GM10248 (cell line): ENCODE data around the gene EMX2.
A peak's percentile ranks its signal among the peaks of the same experiment; 100 is the strongest.

Experiments
- CTCF ChIA-PET: fragments of 300-600 bp; sonication (Branson Sonifier 250); formaldehyde crosslinking; extraction: SDS; loops from one replicate; lab custom pipeline; 2021; ENCODE audit warnings: antibody characterized with exemption; lab: Yijun Ruan, JAX
- POLR2A ChIA-PET: fragments of 350-650 bp; sonication (Branson Sonifier 250); formaldehyde crosslinking; extraction: SDS; loops from one replicate; lab custom pipeline; 2020; ENCODE audit warnings: antibody characterized with exemption; lab: Yijun Ruan, JAX
- DNase-seq: peaks from one replicate; pipeline ENCODE4 v3.0.0; 2012; ENCODE audit errors: extremely low spot score
- CTCF ChIP-seq: IDR thresholded peaks from 2 replicates; pipeline ENCODE4 v1.5.1; 2012; ENCODE audit warnings: mild to moderate bottlenecking, low read depth; ENCODE audit errors: extremely low read depth, missing control alignments, control extremely low read depth

The EMX2 gene

DNA sequence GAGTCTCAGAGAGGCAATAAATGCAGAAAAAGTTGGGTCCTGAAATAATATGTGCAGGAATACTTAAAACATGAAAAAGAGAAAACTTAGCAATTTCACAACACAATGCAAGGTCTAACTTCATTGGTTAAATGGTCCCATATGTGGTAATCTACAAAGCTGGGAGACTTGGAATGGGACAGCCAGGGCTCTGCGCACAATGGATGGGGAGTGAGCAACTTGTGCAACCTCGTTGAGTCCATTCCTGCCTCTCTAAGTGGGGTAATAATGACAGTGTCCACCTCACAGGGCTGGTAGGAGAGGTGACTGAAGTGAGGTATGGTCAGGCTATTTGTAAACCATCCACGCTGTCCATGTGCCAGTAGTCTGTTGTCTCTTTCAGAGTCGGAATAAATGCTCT lies 11.8 kb upstream of the EMX2 start:
- CTCF ChIA-PET = interaction anchor here (1.3 kb wide), 1 partner anchor 710 kb away, joined by 3 read pairs; no protein-coding TSS in a partner anchor
- POLR2A ChIA-PET = no interaction called here
- no peak for TF ChIP-seq CTCF
- no peak for DNase-seq

DNA sequence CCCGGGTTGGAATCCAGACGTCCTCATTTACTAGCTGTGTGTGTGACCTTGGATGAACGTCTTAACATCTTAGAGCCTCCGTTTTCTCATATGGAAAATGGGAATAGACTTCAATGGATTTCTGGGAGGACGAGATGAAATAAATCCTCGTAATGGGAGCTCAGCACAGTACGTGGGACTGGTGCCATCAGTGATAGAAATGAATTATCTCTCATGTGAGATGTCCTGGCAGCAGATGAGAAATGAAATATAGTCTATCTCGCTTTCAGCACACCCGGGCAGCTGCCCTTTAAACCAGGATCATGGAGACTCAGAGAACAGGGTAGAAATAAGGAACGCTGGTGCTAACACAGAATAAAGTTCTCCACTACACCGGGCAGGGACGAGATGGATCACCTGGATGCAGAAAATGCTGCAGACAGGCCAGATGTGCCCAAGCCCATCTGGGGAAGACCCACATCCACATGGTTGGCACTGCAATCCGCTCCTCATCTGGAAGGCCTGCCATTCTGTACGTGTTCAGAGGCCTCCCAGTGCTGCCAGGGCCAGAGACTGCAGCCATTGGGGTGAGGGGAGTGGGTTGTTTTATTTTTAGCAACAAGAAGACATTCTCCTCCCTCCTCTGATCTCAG lies 11.1 kb upstream of the EMX2 start:
- CTCF ChIA-PET = interaction anchor here (1.3 to 2.1 kb wide), 2 partner anchors 34 to 709 kb away, joined by 3 to 6 read pairs; no protein-coding TSS in a partner anchor
- DNase-seq = no peak
- no peak for TF ChIP-seq CTCF
- POLR2A ChIA-PET = no interaction called here

DNA sequence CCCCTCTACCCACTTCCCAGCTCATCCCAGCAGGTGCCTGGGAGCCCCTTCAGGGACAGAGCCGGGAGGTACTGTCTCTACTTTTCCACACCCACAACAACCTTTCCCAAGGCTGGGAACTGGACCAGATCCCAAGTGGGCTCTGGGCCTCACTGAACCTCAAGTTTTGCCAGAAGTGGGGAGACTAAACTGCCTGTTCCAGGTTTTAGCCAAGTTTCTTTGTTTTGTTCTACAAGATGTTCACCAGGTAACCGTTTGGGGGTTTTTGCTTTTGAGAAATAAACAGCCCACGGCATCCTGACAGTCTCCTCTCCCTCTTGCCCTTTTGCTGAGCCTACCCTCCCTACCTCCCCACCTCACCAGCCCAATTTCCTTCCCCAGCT lies 10.6 kb upstream of the EMX2 start:
- ChIA-PET POLR2A (no interaction called here), CTCF (interaction anchor here (1.3 to 2.1 kb wide), 2 partner anchors 35 to 709 kb away, joined by 3 to 6 read pairs; no protein-coding TSS in a partner anchor)
- DNase-seq = peak; percentile 14
- TF ChIP-seq CTCF = no peak

DNA sequence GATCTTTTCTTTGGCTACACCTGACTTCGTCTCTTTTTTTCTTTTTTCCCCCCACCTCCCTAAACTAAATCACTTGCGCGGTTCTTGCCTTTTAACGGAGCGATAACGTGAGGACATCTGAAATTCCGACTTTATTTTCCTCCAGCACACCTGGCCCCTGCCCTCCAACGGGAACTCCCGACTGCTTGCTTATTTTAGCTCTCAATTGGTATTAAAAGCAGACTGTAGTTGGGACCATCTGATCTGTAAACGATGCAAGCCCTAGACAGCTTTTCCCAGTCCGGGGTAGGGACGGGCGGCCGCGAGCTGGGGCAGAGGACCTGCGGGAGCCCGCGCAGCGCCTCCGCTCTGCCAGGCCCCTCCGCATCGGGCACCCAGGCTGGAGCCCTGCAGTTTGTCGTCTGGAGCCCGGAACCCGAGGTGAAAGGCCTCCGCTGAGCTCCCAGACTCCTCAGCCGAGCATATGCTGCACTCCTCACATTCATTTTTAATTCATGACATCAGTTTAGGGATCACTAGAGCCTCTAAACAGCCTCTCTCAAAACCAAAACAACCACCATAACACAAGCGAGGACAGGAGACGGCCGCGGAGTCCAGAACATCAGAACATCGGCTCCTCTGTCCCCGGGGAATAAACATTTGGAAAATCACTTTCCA lies 10.0 kb upstream of the EMX2 start:
- CTCF ChIA-PET = interaction anchor here (2.1 kb wide), 1 partner anchor 36 kb away, joined by 6 read pairs; no protein-coding TSS in a partner anchor
- POLR2A ChIA-PET = no interaction called here
- no peak for TF ChIP-seq CTCF
- DNase-seq = peak; percentile 7

- ChIA-PET POLR2A (no interaction called here), CTCF (interaction anchor here (0.9 to 2.1 kb wide), 4 partner anchors 13 to 103 kb away, joined by 3 to 6 read pairs (median 4); no protein-coding TSS in a partner anchor)
- no peak for TF ChIP-seq CTCF
- DNase-seq = no peak
Observed at GRCh38 chr10:117533507-117534281, 8.9 kb upstream of the EMX2 start.
